IPS DF 6.9 (cell line): ENCODE measurements around the gene RRAGD.

Source experiments
- DNase-seq: peaks from one replicate; pipeline ENCODE4 v3.0.0-alpha.2; 2013; ENCODE audit warnings: low read depth, low spot score
- H3K27ac ChIP-seq: one replicate; pipeline ENCODE4 v1.5.1; 2013; ENCODE audit warnings: low read length, control low read depth
- H3K27me3 ChIP-seq: 2 replicates; pipeline ENCODE4 v1.6.1; 2013; ENCODE audit warnings: mild to moderate bottlenecking, low read length; ENCODE audit not compliant: control insufficient read depth, insufficient read depth
- H3K36me3 ChIP-seq: 2 replicates; pipeline ENCODE4 v1.6.1; 2013; ENCODE audit warnings: low read length; ENCODE audit not compliant: control insufficient read depth, insufficient read depth
- H3K4me1 ChIP-seq: 2 replicates; pipeline ENCODE4 v1.6.1; 2013; ENCODE audit warnings: low read length; ENCODE audit not compliant: control insufficient read depth, insufficient read depth
- H3K4me3 ChIP-seq: 2 replicates; pipeline ENCODE4 v1.5.1; 2013; ENCODE audit warnings: mild to moderate bottlenecking, low read length
- H3K9me3 ChIP-seq: 2 replicates; pipeline ENCODE4 v1.6.1; 2013; ENCODE audit warnings: low read length, inconsistent platforms; ENCODE audit not compliant: control insufficient read depth, insufficient read depth
- WGBS: extraction: QIAGEN DNeasy Blood & Tissue Kit; methylation state at CpG from one replicate; pipeline ENCODE4 v1.1.7; 2013; ENCODE audit warnings: mixed read lengths, missing lambda C conversion rate; ENCODE audit not compliant: insufficient read length, insufficient coverage; 5-methylcytosine and 5-hydroxymethylcytosine counted together

RRAGD gene

DNA sequence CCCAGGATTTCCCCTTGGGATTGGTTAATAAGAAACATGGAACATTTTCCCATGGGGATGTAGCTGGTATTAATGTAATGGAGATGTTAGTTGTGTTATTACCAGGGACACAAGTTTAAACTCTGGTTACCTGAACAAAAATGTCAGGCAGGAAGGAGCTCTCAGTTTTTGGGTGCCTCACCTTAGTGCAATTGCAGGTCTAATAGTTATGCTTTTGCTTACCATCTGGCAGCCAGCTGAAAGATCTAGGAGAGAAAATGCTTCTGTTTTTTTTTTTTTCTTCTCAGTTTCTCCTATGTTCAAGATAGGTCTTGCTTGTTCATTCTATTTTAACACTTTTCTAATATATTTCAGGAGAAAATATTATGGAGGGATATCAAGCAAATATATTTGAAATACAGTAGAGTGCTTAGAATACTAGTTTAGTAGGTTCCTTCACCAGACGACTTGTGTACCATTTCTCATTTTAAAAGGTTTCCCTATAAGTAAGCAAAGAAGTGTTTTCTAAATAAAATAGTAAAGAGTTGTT is 55.4 kb downstream of the RRAGD start:
- no peaks in the 10 kb centered on the region; the same call in 1 of the 2 replicates for H3K27me3 ChIP-seq
- no CpG with 5 or more reads among the region's 1 CpG for WGBS

DNA sequence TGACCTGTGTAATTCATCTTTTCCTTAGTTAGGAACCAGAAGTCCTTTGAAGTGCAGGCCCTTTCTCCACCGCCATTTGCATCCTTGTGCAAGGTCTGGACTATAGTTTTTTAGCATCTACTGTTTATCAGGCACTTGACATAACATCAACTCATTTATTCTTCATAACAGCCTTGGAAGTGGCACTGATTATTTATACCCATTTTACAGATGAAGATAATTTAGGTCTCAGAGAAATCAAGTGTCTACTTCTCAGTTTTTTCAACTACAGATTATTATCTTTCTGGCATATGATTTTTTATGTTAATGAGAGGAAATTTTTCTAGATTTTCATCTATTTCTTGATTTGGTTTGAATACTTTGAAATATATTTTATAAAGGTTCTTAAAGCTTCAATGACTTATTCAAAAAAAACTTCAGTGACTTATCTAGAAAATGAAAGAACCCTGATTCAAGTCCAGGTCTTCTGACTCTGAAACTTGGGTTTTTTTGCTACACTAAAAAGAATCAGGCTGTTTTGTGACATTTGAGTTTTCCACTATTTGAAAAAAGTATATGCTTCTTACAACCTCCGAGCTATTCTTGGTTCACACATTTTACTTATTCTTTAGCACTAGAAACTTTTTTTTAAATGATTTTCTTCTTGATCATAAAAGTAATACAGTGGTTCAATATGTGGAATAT is 56.4 kb downstream of the RRAGD start:
- H3K27me3 ChIP-seq: no peaks in the 10 kb centered on the region; the same call in 1 of the 2 replicates
- no peaks in the 10 kb centered on the region for H3K4me1 ChIP-seq
- H3K36me3 ChIP-seq: no peaks in the 10 kb centered on the region
- H3K9me3 ChIP-seq: no peaks in the 10 kb centered on the region
- DNase-seq: no peak
- no CpG with 5 or more reads among the region's 2 CpGs for WGBS
- H3K27ac ChIP-seq: no peak overlapping the region
- no peak overlapping the region for H3K4me3 ChIP-seq

More for the DNA sequence above, 55.4 kb downstream of the RRAGD start:
- DNase-seq: no peak
- no peak overlapping the region for H3K4me3 ChIP-seq
- H3K36me3 ChIP-seq: no peaks in the 10 kb centered on the region
- no peaks in the 10 kb centered on the region for H3K9me3 ChIP-seq
- H3K4me1 ChIP-seq: no peaks in the 10 kb centered on the region
- no peak overlapping the region for H3K27ac ChIP-seq

DNA sequence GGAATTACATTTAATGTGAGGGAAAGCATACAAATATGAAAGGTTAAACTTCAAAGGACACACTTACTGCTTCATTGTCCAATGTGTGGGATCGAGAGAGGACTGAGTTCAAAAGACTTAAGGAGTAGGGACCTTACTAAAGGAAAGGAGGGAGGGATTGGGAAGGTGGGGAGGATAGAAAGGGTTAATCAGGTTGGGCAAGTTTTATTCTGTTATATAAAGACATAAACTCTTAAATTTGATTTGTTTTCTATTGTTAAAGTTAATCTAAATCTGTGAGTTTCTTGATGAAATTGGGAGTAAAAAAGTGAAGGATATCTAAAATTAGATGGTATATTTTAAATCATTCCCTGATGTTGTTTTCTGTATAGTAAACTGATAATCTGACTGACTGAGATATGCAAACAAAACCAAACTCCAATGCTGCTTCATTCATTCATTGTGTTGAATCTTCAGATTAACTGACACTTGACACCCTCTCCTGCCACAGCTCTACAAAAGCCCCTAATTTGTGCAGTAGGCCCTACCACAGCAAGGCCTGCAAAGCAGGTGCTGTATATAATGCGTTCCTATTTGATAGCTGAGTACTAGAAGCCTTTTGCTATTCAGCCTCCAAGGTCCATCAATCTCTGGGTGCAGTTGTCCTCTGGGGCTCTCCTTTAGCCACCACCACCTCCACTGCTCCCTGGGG is 58.2 kb downstream of the RRAGD start:
- Histone ChIP-seq H3K27me3 (no peaks in the 10 kb centered on the region; the same call in 1 of the 2 replicates), H3K36me3 (no peaks in the 10 kb centered on the region), H3K27ac (no peak overlapping the region), H3K4me1 (no peaks in the 10 kb centered on the region), H3K4me3 (no peak overlapping the region), H3K9me3 (no peaks in the 10 kb centered on the region)
- WGBS: no CpG with 5 or more reads among the region's 2 CpGs
- no peak for DNase-seq

DNA sequence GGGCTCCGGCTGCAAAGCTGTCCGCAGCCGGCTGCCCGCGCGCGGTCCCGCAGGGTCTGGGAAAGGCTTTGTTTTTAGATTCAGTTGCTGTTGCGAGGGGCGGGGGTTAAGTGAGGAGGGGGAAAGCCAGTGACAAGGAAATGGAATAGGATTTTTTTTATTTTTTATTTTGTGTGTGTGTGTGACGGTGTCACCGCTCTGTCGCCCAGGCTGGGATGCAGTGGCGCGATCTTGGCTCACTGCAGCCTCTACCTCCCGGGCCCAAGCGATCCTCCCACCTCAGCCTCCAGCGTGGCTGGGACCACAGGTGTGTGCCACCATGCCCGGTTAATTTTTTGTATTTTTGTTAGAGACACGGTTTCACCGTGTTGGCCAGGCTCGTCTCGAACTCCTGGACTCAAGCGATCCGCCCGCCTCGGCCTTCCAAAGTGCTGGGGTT is 58.9 kb downstream of the RRAGD start:
- Histone ChIP-seq H3K27ac (no peak overlapping the region), H3K4me3 (peak overlapping the region; percentile 49; the same call in 1 of the 2 replicates), H3K36me3 (no peaks in the 10 kb centered on the region), H3K27me3 (no peaks in the 10 kb centered on the region; the same call in 1 of the 2 replicates), H3K4me1 (no peaks in the 10 kb centered on the region), H3K9me3 (no peaks in the 10 kb centered on the region)
- WGBS: 100% methylated on average over 1 of the region's 27 CpGs
- no peak for DNase-seq

DNA sequence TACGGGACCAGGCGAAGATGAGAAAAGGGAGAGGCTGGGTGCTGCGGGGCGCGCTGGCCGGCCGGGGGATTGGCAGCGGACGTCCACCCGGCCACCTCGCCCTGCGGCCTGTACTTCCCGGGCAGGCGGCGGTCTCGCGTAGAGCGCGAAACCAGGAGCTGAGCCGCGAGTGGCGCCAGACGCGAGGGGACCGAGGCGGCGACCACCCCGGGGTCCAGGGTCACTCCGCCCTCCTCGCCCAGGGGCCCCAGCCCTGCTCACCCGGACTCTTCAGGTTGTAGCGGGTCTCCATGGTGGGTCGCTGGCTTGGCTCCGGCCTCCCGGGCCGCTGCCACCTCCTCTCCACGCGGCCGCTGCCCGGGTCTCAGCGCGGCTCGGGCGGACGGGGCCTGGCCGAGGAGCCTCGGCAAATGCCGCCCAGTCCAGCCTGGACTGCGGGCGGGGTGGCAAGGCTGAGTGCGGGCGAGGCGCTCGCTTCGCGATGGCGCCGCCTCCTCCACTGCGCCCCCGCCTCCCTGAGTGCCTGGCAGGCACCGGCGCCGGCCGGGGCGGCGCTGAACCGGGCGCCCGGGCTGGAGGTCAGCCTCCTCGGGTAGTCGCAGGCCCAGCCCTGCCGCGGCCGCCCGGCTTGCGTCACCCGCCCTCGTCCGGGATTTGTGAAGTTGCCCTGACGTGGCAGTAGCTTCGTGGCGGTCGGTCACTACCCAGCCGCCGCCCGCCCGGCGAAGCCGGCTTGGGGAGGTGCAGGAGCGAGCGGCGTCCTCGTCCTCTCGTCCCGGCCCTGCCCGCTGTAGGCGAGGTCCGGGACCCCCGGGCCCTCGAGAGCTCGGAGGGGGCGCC is 59.6 kb downstream of the RRAGD start, which contains the start of gene UBE2J1:
Gene UBE2J1 (minus strand): TSS at position 445 of the 840 bp plus-strand sequence. CDS start 153 bp downstream, at position 292.
- WGBS: no CpG with 5 or more reads among the region's 102 CpGs
- no peak within 1 kb of the TSS for H3K27ac ChIP-seq
- H3K9me3 ChIP-seq: no peaks in the 10 kb centered on the region
- DNase-seq: no peak
- H3K36me3 ChIP-seq: no peaks in the 10 kb centered on the region
- H3K4me1 ChIP-seq: no peaks in the 10 kb centered on the region
- peak within 1 kb of the TSS; percentile 49 for H3K4me3 ChIP-seq
- H3K27me3 ChIP-seq: no peaks in the 10 kb centered on the region; the same call in 1 of the 2 replicates

DNA sequence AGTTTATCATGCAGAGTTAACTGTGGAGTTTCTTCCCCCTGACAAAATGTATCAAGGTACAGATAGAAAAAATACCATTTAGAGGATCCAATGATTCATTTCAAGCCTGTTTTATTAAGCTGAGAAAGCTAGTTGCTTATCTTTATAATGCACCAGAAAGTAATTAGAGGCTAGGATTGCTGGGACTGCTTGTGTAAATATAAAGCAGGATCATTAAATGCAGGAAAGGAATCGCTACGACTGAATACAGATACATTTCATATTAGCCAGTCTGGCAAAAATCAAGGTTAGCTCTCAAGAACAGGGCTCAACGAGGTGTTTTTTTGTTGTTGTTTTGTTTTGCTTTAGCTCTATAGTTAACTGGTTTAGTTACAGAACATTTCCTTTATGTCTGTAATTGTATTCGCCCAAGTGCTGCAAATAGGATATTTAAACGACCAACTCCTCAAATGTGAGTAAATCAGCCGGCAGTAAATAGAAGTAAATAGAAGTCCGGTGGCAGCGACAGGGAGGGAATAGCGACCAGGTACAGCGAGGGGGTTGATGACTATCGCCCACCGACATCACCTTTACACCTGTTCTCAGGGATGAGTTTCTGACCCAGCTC is 60.3 kb downstream of the RRAGD start:
- Histone ChIP-seq H3K36me3 (no peaks in the 10 kb centered on the region), H3K9me3 (no peaks in the 10 kb centered on the region), H3K27me3 (no peaks in the 10 kb centered on the region; the same call in 1 of the 2 replicates), H3K4me1 (no peaks in the 10 kb centered on the region), H3K4me3 (peak overlapping the region; percentile 49; the same call in 1 of the 2 replicates), H3K27ac (no peak overlapping the region)
- no CpG with 5 or more reads among the region's 12 CpGs for WGBS
- no peak for DNase-seq

DNA sequence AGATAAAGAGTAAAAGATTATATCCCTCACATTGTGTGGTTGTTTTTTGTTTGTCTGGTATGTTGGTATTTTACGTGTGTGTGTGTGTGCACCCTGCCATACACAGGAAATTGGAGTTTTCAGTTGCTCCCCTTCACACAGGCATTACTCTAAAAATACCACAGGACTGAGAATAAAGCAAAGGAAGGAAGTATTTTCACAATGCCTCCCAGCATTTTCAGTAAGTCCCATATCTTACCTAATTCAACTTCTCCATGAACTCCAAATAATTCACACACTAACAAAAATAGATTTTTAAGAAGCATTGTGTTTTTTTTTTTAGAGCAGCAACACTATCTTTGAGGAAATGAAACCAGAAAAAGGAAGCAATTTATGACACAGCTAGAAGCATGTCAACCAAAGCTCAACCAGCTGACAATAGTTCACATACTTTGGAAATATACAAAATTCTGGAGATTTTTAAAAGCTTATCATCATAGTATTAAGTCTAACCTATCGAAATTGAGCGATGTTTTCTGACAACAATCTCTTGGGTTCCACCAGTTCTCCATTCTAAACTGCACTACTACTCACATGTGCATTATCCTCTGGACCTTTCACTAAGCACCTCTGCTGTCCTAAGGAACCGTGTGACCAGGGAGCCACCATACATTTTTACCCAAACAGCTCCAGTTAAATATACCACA is 61.6 kb downstream of the RRAGD start:
- no CpG with 5 or more reads among the region's 4 CpGs for WGBS
- no peak for DNase-seq
- H3K36me3 ChIP-seq: no peaks in the 10 kb centered on the region
- H3K27me3 ChIP-seq: no peaks in the 10 kb centered on the region; the same call in 1 of the 2 replicates
- no peaks in the 10 kb centered on the region for H3K9me3 ChIP-seq
- no peak overlapping the region for H3K4me3 ChIP-seq
- no peaks in the 10 kb centered on the region for H3K4me1 ChIP-seq
- no peak overlapping the region for H3K27ac ChIP-seq

DNA sequence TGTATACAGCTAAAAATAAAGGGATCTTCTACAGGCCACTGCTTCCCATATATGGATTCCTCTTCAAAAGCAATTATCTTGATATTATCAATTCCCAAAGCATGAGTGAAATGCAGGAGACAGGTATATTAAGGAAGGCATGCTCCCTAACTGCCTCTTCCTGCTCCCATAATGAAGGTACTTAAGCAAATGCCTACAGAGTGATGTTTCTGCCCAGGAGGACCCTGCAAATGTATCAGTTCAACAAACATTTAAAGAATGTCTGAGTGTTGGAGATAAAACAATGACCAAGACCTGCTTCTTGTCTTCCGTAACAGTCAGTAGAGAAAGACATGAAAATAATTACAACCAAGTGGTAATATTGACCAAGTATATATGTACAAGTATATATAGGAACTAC is 63.7 kb downstream of the RRAGD start:
- DNase-seq: no peak
- Histone ChIP-seq H3K9me3 (no peaks in the 10 kb centered on the region), H3K36me3 (no peaks in the 10 kb centered on the region), H3K27me3 (no peaks in the 10 kb centered on the region; the same call in 1 of the 2 replicates), H3K4me3 (no peak overlapping the region), H3K27ac (no peak overlapping the region), H3K4me1 (no peaks in the 10 kb centered on the region)
- WGBS: no CpG with 5 or more reads among the region's 1 CpG

DNA sequence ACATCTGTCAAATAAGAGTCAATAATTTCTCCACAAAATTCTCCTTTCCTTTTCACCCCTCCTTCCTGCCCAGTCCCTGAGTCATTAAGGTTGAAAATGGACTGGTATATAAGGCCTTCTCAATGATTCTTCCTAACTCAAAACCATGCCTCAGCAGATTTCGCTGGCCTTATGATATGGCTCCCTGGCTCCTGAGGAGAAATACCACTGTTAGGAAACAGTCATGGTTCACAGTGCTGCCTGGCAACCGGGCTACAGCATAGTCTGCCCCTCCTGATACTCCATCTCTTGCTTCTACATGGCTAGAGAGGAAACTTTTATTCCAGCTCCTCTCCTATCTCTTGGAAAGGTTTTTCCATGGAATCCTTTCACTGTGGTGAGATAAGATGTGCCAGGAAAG is 64.2 kb downstream of the RRAGD start:
- Histone ChIP-seq H3K36me3 (no peaks in the 10 kb centered on the region), H3K4me1 (no peaks in the 10 kb centered on the region), H3K9me3 (no peaks in the 10 kb centered on the region), H3K27ac (no peak overlapping the region), H3K4me3 (no peak overlapping the region), H3K27me3 (no peaks in the 10 kb centered on the region; the same call in 1 of the 2 replicates)
- no peak for DNase-seq
- no CpG with 5 or more reads among the region's 2 CpGs for WGBS
